ENCODE data around the gene NDRG3. TPM values are rescaled to one million over a fixed set of nuclear protein-coding genes. Genes with fewer than 3 reads are reported as not detected.
"Not testable (repeated sequence)": the region's sequence is repeated elsewhere in the genome, so short reads cannot be mapped to it uniquely, and the experiment has no call there.

The NDRG3 gene
- total and polyA plus RNA-seq, 7 experiments from 2014 or later: 20.8 to 49.4 (median 29.5) TPM

DNA sequence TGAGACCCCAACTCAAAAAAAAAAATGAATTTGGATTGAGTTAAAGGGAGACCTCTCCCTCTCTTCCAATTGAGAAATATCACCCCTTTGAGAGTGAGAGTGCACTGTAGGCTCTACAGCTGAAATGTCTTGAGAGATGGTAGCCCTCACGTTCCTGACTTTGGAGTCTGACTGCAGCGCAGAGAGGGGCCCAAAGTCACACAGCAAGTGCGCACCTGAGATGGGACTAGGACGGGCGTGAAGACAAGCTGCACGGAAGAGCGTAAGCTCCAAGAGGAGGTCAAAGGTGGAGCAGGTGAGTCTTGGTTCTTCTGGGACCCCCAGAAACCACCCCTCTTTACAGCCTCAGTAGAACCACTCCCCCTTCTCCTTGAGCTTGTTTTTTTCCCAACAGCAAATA lies 100.5 kb downstream of the NDRG3 start:
- Histone ChIP-seq H3K4me1 (ENCODE audit: control insufficient read depth in 2 of 2, insufficient read depth in 2 of 2, low read length in 2 of 2) (peaks cover 30 to 35% of the 10 kb centered on the region in 2 donors), H3K9me3 (ENCODE audit: control insufficient read depth in 2 of 3, low read length in 3 of 3) (no peaks in the 10 kb centered on the region), H3K27ac (ENCODE audit: low read depth, low read length) (peak overlapping the region; percentile 85), H3K4me3 (ENCODE audit: low read length) (peak overlapping the region; percentile 82), H3K36me3 (ENCODE audit: control insufficient read depth in 2 of 3, insufficient read depth in 3 of 3, low read length in 3 of 3) (peaks cover 0 to 14% (median 6%) of the 10 kb centered on the region in 3 experiments), H3K27me3 (ENCODE audit: control insufficient read depth in 2 of 2, insufficient read depth in 2 of 2, low read length in 2 of 2) (no peaks in the 10 kb centered on the region)
- CTCF ChIA-PET: interaction anchor here (1.0 to 4.4 kb wide), 8 partner anchors 11 to 40 kb away, joined by 3 to 43 read pairs (median 8); partner anchors contain the start of gene RAB5IF
- Mint-ChIP-seq H3K4me3 (peak overlapping the region; percentile 93 to 100 (median 99)), H3K4me1 (peaks cover 31 to 68% (median 58%) of the 10 kb centered on the region in 7 donors), H3K9me3 (peaks cover 0 to 2% (median 0%) of the 10 kb centered on the region in 11 donors), H3K27me3 (no peaks in the 10 kb centered on the region), H3K36me3 (peaks cover 0 to 25% (median 6%) of the 10 kb centered on the region in 5 donors), H3K27ac (peak overlapping the region; percentile 94 to 99 (median 97))
- ATAC-seq (no peak), DNase-seq (peak in 2 of 9 donors; percentile 7 to 8)
- intact Hi-C loops (cut with micrococcal nuclease): loop anchor here (2.0 to 5.0 kb wide), 6 partner anchors 13 to 102 kb away; partner anchors contain the start of genes NDRG3 (in 1 of the 2) and RAB5IF (in 1 of the 2)
- POLR2A ChIA-PET: interaction anchor here (0.6 to 9.2 kb wide), 18 partner anchors 10 to 471 kb away, joined by 3 to 74 read pairs (median 4); partner anchors contain the start of genes DSN1 and RAB5IF

DNA sequence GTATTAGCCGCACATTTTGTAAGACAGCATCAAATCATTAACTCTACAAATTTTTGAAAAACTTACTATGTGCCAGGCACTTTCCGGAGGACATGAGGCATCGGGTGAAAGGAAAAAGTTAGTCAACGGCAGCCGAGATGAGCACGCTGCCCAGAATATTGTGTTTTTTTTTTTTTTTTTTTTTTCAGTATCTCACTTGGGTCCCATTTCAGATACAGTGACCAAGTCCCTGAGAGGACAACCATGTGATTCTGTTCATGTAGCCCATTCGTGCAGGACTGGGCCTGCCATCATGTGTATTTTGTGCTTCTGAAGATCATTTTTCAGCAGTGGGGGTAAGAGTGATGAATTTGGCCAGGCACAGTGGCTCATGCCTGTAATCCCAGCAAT lies 101.2 kb downstream of the NDRG3 start:
- Histone ChIP-seq H3K4me3 (ENCODE audit: low read length) (peak overlapping the region; percentile 82), H3K27ac (ENCODE audit: low read depth, low read length) (peak overlapping the region; percentile 85), H3K4me1 (ENCODE audit: control insufficient read depth in 2 of 2, insufficient read depth in 2 of 2, low read length in 2 of 2) (peaks cover 30 to 35% of the 10 kb centered on the region in 2 donors), H3K36me3 (ENCODE audit: control insufficient read depth in 2 of 3, insufficient read depth in 3 of 3, low read length in 3 of 3) (peaks cover 3 to 21% (median 9%) of the 10 kb centered on the region in 3 experiments), H3K27me3 (ENCODE audit: control insufficient read depth in 2 of 2, insufficient read depth in 2 of 2, low read length in 2 of 2) (no peaks in the 10 kb centered on the region), H3K9me3 (ENCODE audit: control insufficient read depth in 2 of 3, low read length in 3 of 3) (no peaks in the 10 kb centered on the region)
- intact Hi-C loops (cut with micrococcal nuclease): loop anchor here (1.0 to 5.0 kb wide), 7 partner anchors 14 to 103 kb away; partner anchors contain the start of genes NDRG3 (in 1 of the 2) and RAB5IF (in 1 of the 2)
- Mint-ChIP-seq H3K9me3 (peaks cover 0 to 2% (median 0%) of the 10 kb centered on the region in 11 donors), H3K27me3 (no peaks in the 10 kb centered on the region), H3K36me3 (peaks cover 0 to 25% (median 9%) of the 10 kb centered on the region in 5 donors), H3K27ac (peak overlapping the region; percentile 94 to 99 (median 97)), H3K4me1 (peaks cover 31 to 68% (median 58%) of the 10 kb centered on the region in 7 donors), H3K4me3 (peak overlapping the region; percentile 93 to 100 (median 99))
- ATAC-seq (no peak), DNase-seq (peak in 2 of 9 donors; percentile 38 to 51)
- POLR2A ChIA-PET: interaction anchor here (1.2 to 9.2 kb wide), 6 partner anchors 10 to 74 kb away, joined by 3 to 74 read pairs (median 11); partner anchors contain the start of genes RAB5IF and TGIF2
- CTCF ChIA-PET: interaction anchor here (1.9 to 4.4 kb wide), 4 partner anchors 11 to 39 kb away, joined by 8 to 43 read pairs (median 16); partner anchors contain the start of gene RAB5IF

DNA sequence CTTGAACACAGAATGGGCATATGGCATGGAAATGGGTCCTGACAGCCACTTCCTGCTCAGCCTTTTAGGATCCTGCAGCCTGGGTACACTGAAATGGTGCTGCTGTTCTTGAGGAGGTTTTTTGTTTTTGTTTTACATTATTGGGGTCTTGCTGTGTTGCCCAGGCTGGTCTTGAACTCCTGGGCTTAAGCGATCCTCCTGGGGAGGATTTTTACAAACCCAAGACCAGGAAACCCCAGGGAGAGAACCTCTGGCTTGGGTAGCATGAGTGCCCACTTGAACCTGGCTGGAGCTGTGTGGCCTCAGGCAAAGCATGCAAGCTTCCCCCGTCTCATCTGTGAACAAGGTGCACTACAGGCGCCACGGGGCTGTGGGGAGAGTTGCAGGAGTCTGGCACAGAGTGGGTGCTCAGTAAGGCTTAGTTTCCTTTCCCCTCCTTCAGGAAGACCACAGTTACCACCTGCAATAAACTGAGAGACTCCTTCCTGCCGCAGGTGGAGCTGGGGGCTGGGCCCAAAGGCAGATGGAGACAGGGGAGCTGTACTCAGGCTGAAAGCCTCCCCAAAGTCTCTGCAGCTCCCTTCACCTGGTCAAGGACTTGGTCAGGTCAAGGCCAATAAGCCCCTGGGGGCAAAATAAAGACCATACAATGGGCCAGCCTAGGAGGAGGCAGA lies 101.7 kb downstream of the NDRG3 start:
- intact Hi-C loops (cut with micrococcal nuclease): loop anchor here (1.0 to 2.0 kb wide), 6 partner anchors 13 to 87 kb away; partner anchors contain the start of gene RAB5IF (in 1 of the 2)
- POLR2A ChIA-PET: interaction anchor here (0.7 to 9.2 kb wide), 7 partner anchors 11 to 70 kb away, joined by 3 to 74 read pairs (median 7); partner anchors contain the start of genes RAB5IF and TGIF2
- Mint-ChIP-seq H3K36me3 (peaks cover 0 to 25% (median 9%) of the 10 kb centered on the region in 5 donors), H3K4me3 (peak overlapping the region; percentile 93 to 100 (median 99)), H3K4me1 (peaks cover 31 to 68% (median 58%) of the 10 kb centered on the region in 7 donors), H3K9me3 (peaks cover 0 to 2% (median 0%) of the 10 kb centered on the region in 11 donors), H3K27me3 (no peaks in the 10 kb centered on the region), H3K27ac (peak overlapping the region; percentile 94 to 99 (median 97))
- Histone ChIP-seq H3K4me3 (ENCODE audit: low read length) (peak overlapping the region; percentile 82), H3K4me1 (ENCODE audit: control insufficient read depth in 2 of 2, insufficient read depth in 2 of 2, low read length in 2 of 2) (peaks cover 30 to 35% of the 10 kb centered on the region in 2 donors), H3K27ac (ENCODE audit: low read depth, low read length) (peak overlapping the region; percentile 85), H3K27me3 (ENCODE audit: control insufficient read depth in 2 of 2, insufficient read depth in 2 of 2, low read length in 2 of 2) (no peaks in the 10 kb centered on the region), H3K36me3 (ENCODE audit: control insufficient read depth in 2 of 3, insufficient read depth in 3 of 3, low read length in 3 of 3) (peaks cover 6 to 26% (median 10%) of the 10 kb centered on the region in 3 experiments), H3K9me3 (ENCODE audit: control insufficient read depth in 2 of 3, low read length in 3 of 3) (no peaks in the 10 kb centered on the region)
- DNase-seq (peak; percentile 17 to 61 (median 57)), ATAC-seq (peak; percentile 81)
- CTCF ChIA-PET: interaction anchor here (1.1 to 4.4 kb wide), 4 partner anchors 15 to 111 kb away, joined by 4 to 43 read pairs (median 16); partner anchors contain the start of gene RAB5IF

GRCh38 chr20:36642136-36642535 lies 103.8 kb downstream of the NDRG3 start:
- peaks cover 10 to 46% (median 12%) of the 10 kb centered on the region in 3 experiments for H3K36me3 ChIP-seq (ENCODE audit: control insufficient read depth in 2 of 3, insufficient read depth in 3 of 3, low read length in 3 of 3)
- Mint-ChIP-seq H3K36me3 (peaks cover 0 to 31% (median 9%) of the 10 kb centered on the region in 5 donors), H3K27ac (peak overlapping the region; percentile 36 to 97 (median 85)), H3K27me3 (no peaks in the 10 kb centered on the region), H3K9me3 (peaks cover 0 to 2% (median 0%) of the 10 kb centered on the region in 11 donors), H3K4me3 (peak overlapping the region in 9 of 10 donors; percentile 38 to 99 (median 97)), H3K4me1 (peaks cover 29 to 61% (median 55%) of the 10 kb centered on the region in 7 donors)
- DNase-seq (no peak), ATAC-seq (no peak)
- intact Hi-C loops (cut with micrococcal nuclease): no loop called here
- ChIA-PET CTCF (no interaction called here), POLR2A (interaction anchor here (0.7 to 9.2 kb wide), 3 partner anchors 12 to 47 kb away, joined by 5 to 74 read pairs (median 5); no protein-coding TSS in a partner anchor)
- no peaks in the 10 kb centered on the region for H3K9me3 ChIP-seq (ENCODE audit: control insufficient read depth in 2 of 3, low read length in 3 of 3)
- H3K27me3 ChIP-seq (ENCODE audit: control insufficient read depth in 2 of 2, insufficient read depth in 2 of 2, low read length in 2 of 2): no peaks in the 10 kb centered on the region
- no peak overlapping the region for H3K27ac ChIP-seq (ENCODE audit: low read depth, low read length)
- H3K4me1 ChIP-seq (ENCODE audit: control insufficient read depth in 2 of 2, insufficient read depth in 2 of 2, low read length in 2 of 2): peaks cover 30 to 35% of the 10 kb centered on the region in 2 donors
- H3K4me3 ChIP-seq (ENCODE audit: low read length): no peak overlapping the region

GRCh38 chr20:36641506-36641843 lies 104.4 kb downstream of the NDRG3 start:
- Mint-ChIP-seq H3K27ac (peak overlapping the region; percentile 36 to 97 (median 86)), H3K9me3 (peaks cover 0 to 2% (median 0%) of the 10 kb centered on the region in 11 donors), H3K27me3 (no peaks in the 10 kb centered on the region), H3K4me3 (peak overlapping the region in 4 of 10 donors; percentile 7 to 99 (median 95)), H3K4me1 (peaks cover 28 to 57% (median 51%) of the 10 kb centered on the region in 7 donors), H3K36me3 (peaks cover 0 to 34% (median 9%) of the 10 kb centered on the region in 5 donors)
- peaks cover 28 to 34% of the 10 kb centered on the region in 2 donors for H3K4me1 ChIP-seq (ENCODE audit: control insufficient read depth in 2 of 2, insufficient read depth in 2 of 2, low read length in 2 of 2)
- ATAC-seq (no peak), DNase-seq (no peak)
- intact Hi-C loops (cut with micrococcal nuclease): no loop called here
- H3K36me3 ChIP-seq (ENCODE audit: control insufficient read depth in 2 of 3, insufficient read depth in 3 of 3, low read length in 3 of 3): peaks cover 10 to 51% (median 12%) of the 10 kb centered on the region in 3 experiments
- no peak overlapping the region for H3K27ac ChIP-seq (ENCODE audit: low read depth, low read length)
- H3K9me3 ChIP-seq (ENCODE audit: control insufficient read depth in 2 of 3, low read length in 3 of 3): no peaks in the 10 kb centered on the region
- H3K4me3 ChIP-seq (ENCODE audit: low read length): no peak overlapping the region
- H3K27me3 ChIP-seq (ENCODE audit: control insufficient read depth in 2 of 2, insufficient read depth in 2 of 2, low read length in 2 of 2): no peaks in the 10 kb centered on the region
- ChIA-PET POLR2A (interaction anchor here (9.2 kb wide), 1 partner anchor 11 kb away, joined by 74 read pairs; no protein-coding TSS in a partner anchor), CTCF (no interaction called here)

DNA sequence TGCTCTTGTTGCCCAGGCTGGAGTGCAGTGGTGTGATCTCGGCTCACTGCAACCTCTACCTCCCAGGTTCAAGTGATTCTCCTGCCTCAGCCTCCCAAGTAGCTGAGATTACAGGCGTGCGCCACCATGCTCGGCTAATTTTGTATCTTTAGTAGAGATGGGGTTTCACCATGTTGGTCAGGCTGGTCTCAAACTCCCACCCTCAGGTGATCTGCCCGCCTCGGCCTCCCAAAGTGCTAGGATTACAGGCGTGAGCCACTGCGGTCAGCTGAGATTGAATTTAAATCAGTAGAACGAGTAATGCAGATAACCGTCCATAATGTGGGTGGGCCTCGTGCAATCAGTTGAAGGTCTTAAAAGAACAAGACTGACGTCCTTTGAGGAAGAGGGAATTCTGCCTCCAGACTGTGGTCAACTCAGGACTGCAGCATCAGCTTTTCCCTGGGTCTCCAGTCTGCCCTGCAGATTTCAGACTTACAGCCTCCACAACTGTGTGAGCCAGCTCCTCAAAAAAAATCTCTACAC lies 107.0 kb downstream of the NDRG3 start:
- peaks cover 23 to 39% (median 31%) of the 10 kb centered on the region in 7 donors for H3K4me1 Mint-ChIP-seq
- H3K9me3 Mint-ChIP-seq; DNase-seq; ATAC-seq; H3K27ac ChIP-seq (ENCODE audit: low read depth, low read length); intact Hi-C loops (cut with micrococcal nuclease); H3K9me3 ChIP-seq (ENCODE audit: control insufficient read depth in 2 of 3, low read length in 3 of 3); H3K27me3 ChIP-seq (ENCODE audit: control insufficient read depth in 2 of 2, insufficient read depth in 2 of 2, low read length in 2 of 2); H3K4me3 ChIP-seq (ENCODE audit: low read length); H3K4me3 Mint-ChIP-seq; H3K27me3 Mint-ChIP-seq: not testable (repeated sequence)
- ChIA-PET POLR2A (interaction anchor here (9.2 kb wide), 1 partner anchor 9 kb away, joined by 74 read pairs; no protein-coding TSS in a partner anchor), CTCF (interaction anchor here (0.5 to 0.6 kb wide), 2 partner anchors 26 to 405 kb away, joined by 3 read pairs; no protein-coding TSS in a partner anchor)
- peaks cover 0 to 28% (median 13%) of the 10 kb centered on the region in 5 donors for H3K36me3 Mint-ChIP-seq
- peak overlapping the region in 4 of 9 donors; percentile 40 to 51 (median 44) for H3K27ac Mint-ChIP-seq
- peaks cover 12 to 70% (median 20%) of the 10 kb centered on the region in 3 experiments for H3K36me3 ChIP-seq (ENCODE audit: control insufficient read depth in 2 of 3, insufficient read depth in 3 of 3, low read length in 3 of 3)
- H3K4me1 ChIP-seq (ENCODE audit: control insufficient read depth in 2 of 2, insufficient read depth in 2 of 2, low read length in 2 of 2): peaks cover 22 to 25% of the 10 kb centered on the region in 2 donors
